Mesenchymal stem cell (in vitro differentiated cells and primary cell): ENCODE results near the gene HMX1.

Source experiments
- DNase-seq: peaks from one replicate; pipeline ENCODE4 v3.0.0-alpha.2; 2013
- H2AFZ ChIP-seq: one replicate; pipeline ENCODE4 v1.6.1; 2013; ENCODE audit warnings: low read depth, mild to moderate bottlenecking, control low read depth, inconsistent platforms, low read length, moderate library complexity
- H2AK5ac ChIP-seq: 2 replicates; pipeline ENCODE4 v1.6.1; 2013; ENCODE audit warnings: low read length, moderate library complexity, mild to moderate bottlenecking, inconsistent platforms; ENCODE audit not compliant: severe bottlenecking
- H2BK120ac ChIP-seq: one replicate; pipeline ENCODE4 v1.6.1; 2013; ENCODE audit warnings: low read depth, mild to moderate bottlenecking, inconsistent platforms, low read length, moderate library complexity
- H2BK12ac ChIP-seq, 2 experiments: one replicate each; pipeline ENCODE4 v1.6.1; 2013; ENCODE audit warnings: inconsistent platforms in 2 of 2, low read length in 2 of 2, mild to moderate bottlenecking in 2 of 2, moderate library complexity in 2 of 2, control low read depth in 1 of 2
- H2BK15ac ChIP-seq: one replicate; pipeline ENCODE4 v1.6.1; 2013; ENCODE audit warnings: mild to moderate bottlenecking, low read depth, inconsistent platforms; ENCODE audit not compliant: poor library complexity, severe bottlenecking
- H2BK5ac ChIP-seq: 2 replicates; pipeline ENCODE4 v1.6.1; 2013; ENCODE audit warnings: low read depth, mild to moderate bottlenecking, low read length, control low read depth, inconsistent platforms; ENCODE audit not compliant: poor library complexity, severe bottlenecking
- H3K14ac ChIP-seq, 2 experiments: one replicate each; pipeline ENCODE4 v1.6.1; 2013; ENCODE audit warnings: inconsistent platforms in 2 of 2, low read length in 2 of 2, control low read depth in 1 of 2, mild to moderate bottlenecking in 1 of 2, moderate library complexity in 1 of 2
- H3K18ac ChIP-seq, 2 experiments: one replicate each; pipeline ENCODE4 v1.6.1; 2013; ENCODE audit warnings: inconsistent platforms in 2 of 2, low read length in 2 of 2, control low read depth in 1 of 2, low read depth in 1 of 2, mild to moderate bottlenecking in 1 of 2
- H3K23ac ChIP-seq, 2 experiments: one replicate each; pipeline ENCODE4 v1.6.1; 2013; ENCODE audit warnings: inconsistent platforms in 2 of 2, low read length in 2 of 2, mild to moderate bottlenecking in 2 of 2, moderate library complexity in 2 of 2, control low read depth in 1 of 2
- H3K27ac ChIP-seq: 2 replicates; pipeline ENCODE4 v1.5.1; 2013; ENCODE audit warnings: mild to moderate bottlenecking, moderate library complexity, low read length, control low read depth, inconsistent platforms; ENCODE audit not compliant: poor library complexity, severe bottlenecking
- H3K27me3 ChIP-seq, 2 experiments: 2 replicates each; pipeline versions ENCODE4 v1.6.1 to v1.7.0; 2013; ENCODE audit warnings: low read length in 2 of 2, mild to moderate bottlenecking in 2 of 2, moderate library complexity in 2 of 2, control low read depth in 1 of 2, inconsistent platforms in 1 of 2; ENCODE audit not compliant: control insufficient read depth in 1 of 2, insufficient read depth in 1 of 2
- H3K36me3 ChIP-seq, 2 experiments: 2 replicates each; pipeline versions ENCODE4 v1.6.1 to v1.7.0; 2013; ENCODE audit warnings: low read length in 2 of 2, control low read depth in 1 of 2, inconsistent platforms in 1 of 2, low read depth in 1 of 2, mild to moderate bottlenecking in 1 of 2; ENCODE audit not compliant: insufficient read depth in 2 of 2, control insufficient read depth in 1 of 2
- H3K4ac ChIP-seq, 2 experiments: one replicate each; pipeline ENCODE4 v1.6.1; 2013; ENCODE audit warnings: inconsistent platforms in 2 of 2, low read length in 2 of 2, mild to moderate bottlenecking in 2 of 2, moderate library complexity in 2 of 2, control low read depth in 1 of 2, low read depth in 1 of 2
- H3K4me1 ChIP-seq: 2 replicates; pipeline ENCODE4 v1.6.1; 2013; ENCODE audit warnings: low read depth, low read length, control low read depth; ENCODE audit not compliant: control insufficient read depth, insufficient read depth
- H3K4me2 ChIP-seq: 2 replicates; pipeline ENCODE4 v1.6.1; 2013; ENCODE audit warnings: low read length, mild to moderate bottlenecking, inconsistent platforms; ENCODE audit not compliant: poor library complexity, severe bottlenecking
- H3K4me3 ChIP-seq, 2 experiments: 2 replicates each; pipeline versions ENCODE4 v1.5.1 to v1.7.0; 2013; ENCODE audit warnings: low read length in 2 of 2, mild to moderate bottlenecking in 2 of 2, control low read depth in 1 of 2, low read depth in 1 of 2; ENCODE audit not compliant: insufficient read depth in 1 of 2
- H3K79me1 ChIP-seq: replicated peaks from 2 replicates; pipeline ENCODE4 v1.6.1; 2013; ENCODE audit warnings: mild to moderate bottlenecking, control low read depth, low read length, inconsistent platforms; ENCODE audit not compliant: poor library complexity, severe bottlenecking
- H3K9ac ChIP-seq: 2 replicates; pipeline ENCODE4 v1.7.0; 2013; ENCODE audit warnings: mild to moderate bottlenecking, low read length, moderate library complexity
- H3K9me3 ChIP-seq: 2 replicates; pipeline ENCODE4 v1.7.0; 2013; ENCODE audit warnings: mild to moderate bottlenecking, low read length; ENCODE audit not compliant: control insufficient read depth
- H4K8ac ChIP-seq: one replicate; pipeline ENCODE4 v1.6.1; 2013; ENCODE audit warnings: inconsistent platforms, mild to moderate bottlenecking, low read length, moderate library complexity
- H4K91ac ChIP-seq: one replicate; pipeline ENCODE4 v1.6.1; 2013; ENCODE audit warnings: mild to moderate bottlenecking, low read length, inconsistent platforms
- WGBS: methylation state at CpG from one replicate; pipeline ENCODE4 v1.1.7; 2013; ENCODE audit warnings: mixed read lengths; 5-methylcytosine and 5-hydroxymethylcytosine counted together

The HMX1 gene

DNA sequence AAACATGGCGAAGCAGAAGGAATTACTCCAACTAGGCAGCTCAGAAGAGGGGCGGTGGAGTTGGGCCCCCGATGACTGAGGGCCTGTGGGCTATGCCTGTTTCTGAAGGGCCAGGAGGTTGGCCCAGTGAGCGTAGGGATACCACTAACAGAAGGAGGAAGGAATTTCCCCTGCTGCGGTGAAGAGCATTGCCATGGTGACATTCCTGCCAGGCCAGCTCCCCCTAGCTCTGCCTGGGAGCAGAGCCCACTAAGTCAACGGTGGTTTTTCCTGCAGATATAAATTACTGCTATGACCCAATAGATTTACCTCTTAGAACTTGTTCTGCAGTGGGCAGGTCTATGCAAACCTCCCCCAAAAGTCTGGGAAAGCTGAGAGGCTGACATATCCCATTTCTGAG, 28.9 kb upstream of the HMX1 start:
- Histone ChIP-seq H2BK5ac (no peak overlapping the region), H3K27me3 (peaks cover 0 to 38% of the 10 kb centered on the region in 2 experiments), H2BK15ac (no peak overlapping the region), H3K9ac (no peak overlapping the region), H4K91ac (no peak overlapping the region), H3K18ac (no peak overlapping the region), H3K9me3 (peaks cover 33% of the 10 kb centered on the region), H3K4me1 (no peaks in the 10 kb centered on the region), H3K27ac (no peak overlapping the region), H3K79me1 (no peaks in the 10 kb centered on the region), H2AFZ (no peak overlapping the region), H3K14ac (no peak overlapping the region), H3K4ac (no peak overlapping the region), H3K36me3 (no peaks in the 10 kb centered on the region), H3K4me3 (no peak overlapping the region), H2BK120ac (no peak overlapping the region), H3K23ac (no peak overlapping the region), H2AK5ac (no peak overlapping the region), H2BK12ac (no peak overlapping the region), H3K4me2 (no peak overlapping the region), H4K8ac (no peak overlapping the region)
- DNase-seq: no peak
- WGBS: 88% methylated on average over 6 of the region's 6 CpGs

- 70% methylated on average over 8 of the region's 10 CpGs for WGBS
- Histone ChIP-seq H3K23ac (no peak overlapping the region), H2AK5ac (no peak overlapping the region), H4K8ac (no peak overlapping the region), H3K4me1 (peaks cover under 1% of the 10 kb centered on the region), H2BK15ac (no peak overlapping the region), H4K91ac (no peak overlapping the region), H2BK5ac (no peak overlapping the region), H3K14ac (no peak overlapping the region), H3K4me2 (no peak overlapping the region), H3K79me1 (no peaks in the 10 kb centered on the region), H3K27me3 (peaks cover 0 to 48% of the 10 kb centered on the region in 2 experiments), H2BK120ac (no peak overlapping the region), H2AFZ (no peak overlapping the region), H3K9ac (no peak overlapping the region), H2BK12ac (no peak overlapping the region), H3K4ac (no peak overlapping the region), H3K27ac (no peak overlapping the region), H3K9me3 (peaks cover 33% of the 10 kb centered on the region), H3K4me3 (no peak overlapping the region), H3K18ac (no peak overlapping the region), H3K36me3 (no peaks in the 10 kb centered on the region)
- no peak for DNase-seq
Observed at GRCh38 chr4:8898419-8898818, 26.8 kb upstream of the HMX1 start.

- no peak overlapping the region for H2BK5ac ChIP-seq
- no peaks in the 10 kb centered on the region for H3K79me1 ChIP-seq
- no peak overlapping the region for H3K23ac ChIP-seq
- no peak for DNase-seq
- H3K4me1 ChIP-seq: peaks cover 2% of the 10 kb centered on the region
- peaks cover 31% of the 10 kb centered on the region for H3K9me3 ChIP-seq
- no peak overlapping the region for H3K27ac ChIP-seq
- H4K91ac ChIP-seq: no peak overlapping the region
- H2AFZ ChIP-seq: no peak overlapping the region
- no peak overlapping the region for H2AK5ac ChIP-seq
- no peak overlapping the region for H3K4ac ChIP-seq
- no peak overlapping the region for H2BK120ac ChIP-seq
- no peak overlapping the region for H3K14ac ChIP-seq
- H3K27me3 ChIP-seq: peaks cover 0 to 52% of the 10 kb centered on the region in 2 experiments
- 58% methylated on average over 15 of the region's 15 CpGs for WGBS
- H2BK12ac ChIP-seq: no peak overlapping the region
- H3K4me3 ChIP-seq: no peak overlapping the region
- H2BK15ac ChIP-seq: no peak overlapping the region
- no peak overlapping the region for H3K9ac ChIP-seq
- no peak overlapping the region for H3K18ac ChIP-seq
- no peaks in the 10 kb centered on the region for H3K36me3 ChIP-seq
- no peak overlapping the region for H4K8ac ChIP-seq
- H3K4me2 ChIP-seq: no peak overlapping the region
Observed at GRCh38 chr4:8897251-8898167, 25.9 kb upstream of the HMX1 start.

GRCh38 chr4:8896506-8896905, 24.9 kb upstream of the HMX1 start:
- Histone ChIP-seq H2AK5ac (no peak overlapping the region), H3K4me3 (no peak overlapping the region), H3K18ac (no peak overlapping the region), H3K4me1 (peaks cover 2% of the 10 kb centered on the region), H2BK15ac (no peak overlapping the region), H2BK12ac (no peak overlapping the region), H3K27ac (no peak overlapping the region), H3K14ac (no peak overlapping the region), H3K4ac (no peak overlapping the region), H3K23ac (no peak overlapping the region), H4K91ac (no peak overlapping the region), H2BK5ac (no peak overlapping the region), H3K27me3 (peaks cover 0 to 59% of the 10 kb centered on the region in 2 experiments), H4K8ac (no peak overlapping the region), H2AFZ (no peak overlapping the region), H3K9me3 (peaks cover 21% of the 10 kb centered on the region), H3K4me2 (no peak overlapping the region), H3K9ac (no peak overlapping the region), H3K36me3 (no peaks in the 10 kb centered on the region), H2BK120ac (no peak overlapping the region), H3K79me1 (no peaks in the 10 kb centered on the region)
- DNase-seq: no peak
- WGBS: 74% methylated on average over 4 of the region's 5 CpGs
